ENCODE measurements around the gene PGAP2.

DNA sequence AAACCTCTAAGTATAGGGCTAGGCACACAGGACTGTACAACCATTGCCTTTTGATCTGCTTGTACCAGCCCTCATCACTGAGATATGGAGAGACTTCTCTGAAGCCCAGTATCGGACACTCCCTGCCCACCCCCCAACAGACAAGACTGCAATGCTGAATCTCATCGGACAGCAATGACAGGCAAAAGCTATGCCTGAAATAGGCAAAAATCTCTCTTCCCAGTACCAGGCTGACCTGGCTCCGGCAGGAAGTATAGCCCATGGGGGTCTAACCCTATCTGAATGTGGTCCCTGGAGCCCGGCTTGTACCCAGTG lies 25.9 kb downstream of the PGAP2 start:
- no peak for TF ChIP-seq POLR2A (IDR thresholded peaks at IDR 0.05; ENCODE audit: low read depth, low read length)
- TF ChIP-seq, protein P1, sequence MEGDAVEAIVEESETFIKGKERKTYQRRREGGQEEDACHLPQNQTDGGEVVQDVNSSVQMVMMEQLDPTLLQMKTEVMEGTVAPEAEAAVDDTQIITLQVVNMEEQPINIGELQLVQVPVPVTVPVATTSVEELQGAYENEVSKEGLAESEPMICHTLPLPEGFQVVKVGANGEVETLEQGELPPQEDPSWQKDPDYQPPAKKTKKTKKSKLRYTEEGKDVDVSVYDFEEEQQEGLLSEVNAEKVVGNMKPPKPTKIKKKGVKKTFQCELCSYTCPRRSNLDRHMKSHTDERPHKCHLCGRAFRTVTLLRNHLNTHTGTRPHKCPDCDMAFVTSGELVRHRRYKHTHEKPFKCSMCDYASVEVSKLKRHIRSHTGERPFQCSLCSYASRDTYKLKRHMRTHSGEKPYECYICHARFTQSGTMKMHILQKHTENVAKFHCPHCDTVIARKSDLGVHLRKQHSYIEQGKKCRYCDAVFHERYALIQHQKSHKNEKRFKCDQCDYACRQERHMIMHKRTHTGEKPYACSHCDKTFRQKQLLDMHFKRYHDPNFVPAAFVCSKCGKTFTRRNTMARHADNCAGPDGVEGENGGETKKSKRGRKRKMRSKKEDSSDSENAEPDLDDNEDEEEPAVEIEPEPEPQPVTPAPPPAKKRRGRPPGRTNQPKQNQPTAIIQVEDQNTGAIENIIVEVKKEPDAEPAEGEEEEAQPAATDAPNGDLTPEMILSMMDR (conservative IDR thresholded peaks at IDR 0.05; ENCODE audit: low read depth, low read length), result no peak
- TF ChIP-seq RAD21 (IDR thresholded peaks at IDR 0.05; ENCODE audit: low read length), result no peak
- TF ChIP-seq, protein P2, sequence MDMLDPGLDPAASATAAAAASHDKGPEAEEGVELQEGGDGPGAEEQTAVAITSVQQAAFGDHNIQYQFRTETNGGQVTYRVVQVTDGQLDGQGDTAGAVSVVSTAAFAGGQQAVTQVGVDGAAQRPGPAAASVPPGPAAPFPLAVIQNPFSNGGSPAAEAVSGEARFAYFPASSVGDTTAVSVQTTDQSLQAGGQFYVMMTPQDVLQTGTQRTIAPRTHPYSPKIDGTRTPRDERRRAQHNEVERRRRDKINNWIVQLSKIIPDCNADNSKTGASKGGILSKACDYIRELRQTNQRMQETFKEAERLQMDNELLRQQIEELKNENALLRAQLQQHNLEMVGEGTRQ (IDR thresholded peaks at IDR 0.05; ENCODE audit: low read depth, low read length), result no peak
- TF ChIP-seq MAFK (IDR thresholded peaks at IDR 0.05; ENCODE audit: low read depth, low read length), result no peak
- no peak for TF ChIP-seq MAZ (IDR thresholded peaks at IDR 0.05; ENCODE audit: borderline replicate concordance, low read depth, low read length)
- no peak for TF ChIP-seq SMC3 (IDR thresholded peaks at IDR 0.05; ENCODE audit: low read depth, low read length)
- no peak for TF ChIP-seq CEBPB (IDR thresholded peaks at IDR 0.05; ENCODE audit: low read depth, low read length)
- no peak for TF ChIP-seq FOS (IDR thresholded peaks at IDR 0.05; ENCODE audit: low read depth, low read length)
- TF ChIP-seq MXI1 (IDR thresholded peaks at IDR 0.05; ENCODE audit: borderline replicate concordance, low read depth, low read length), result no peak
